Activated T-helper 17 cell treated with anti-CD3 and anti-CD28 coated beads, Interleukin-2, amount 50 U/mL, for 72 hours (primary cell): ENCODE results near the gene HS6ST1. TPM values are rescaled to one million over a fixed set of nuclear protein-coding genes. Genes with fewer than 3 reads are reported as not detected.

ENCODE experiments used
- ATAC-seq: fragments of 150-1000 bp; cut with Tn5 transposase; replicated peaks from 2 replicates; pipeline ENCODE4 v1.10.0; 2021; ENCODE audit warnings: mild to moderate bottlenecking, moderate library complexity
- H3K27ac Mint-ChIP-seq: one replicate; pipeline ENCODE4 v1.8.0; 2022; ENCODE audit warnings: mixed read lengths
- H3K27me3 Mint-ChIP-seq: one replicate; pipeline ENCODE4 v1.8.0; 2022; ENCODE audit warnings: mixed read lengths
- H3K36me3 Mint-ChIP-seq: one replicate; pipeline ENCODE4 v1.8.0; 2022; ENCODE audit warnings: low read depth, mild to moderate bottlenecking, mixed read lengths
- H3K4me1 Mint-ChIP-seq: one replicate; pipeline ENCODE4 v1.8.0; 2022; ENCODE audit warnings: mixed read lengths
- H3K4me3 Mint-ChIP-seq: one replicate; pipeline ENCODE4 v1.8.0; 2022; ENCODE audit warnings: mild to moderate bottlenecking, mixed read lengths
- H3K9me3 Mint-ChIP-seq: one replicate; pipeline ENCODE4 v1.8.0; 2022; ENCODE audit warnings: mixed read lengths
- total RNA-seq, 2 donors: library from RNA; stranded (reverse); gene quantifications; one replicate each; pipeline ENCODE4 v1.2.3, GENCODE V29; 2022

HS6ST1 gene
- total RNA-seq, 2 donors from 2014 or later, result 3.8 to 7.8 TPM

DNA sequence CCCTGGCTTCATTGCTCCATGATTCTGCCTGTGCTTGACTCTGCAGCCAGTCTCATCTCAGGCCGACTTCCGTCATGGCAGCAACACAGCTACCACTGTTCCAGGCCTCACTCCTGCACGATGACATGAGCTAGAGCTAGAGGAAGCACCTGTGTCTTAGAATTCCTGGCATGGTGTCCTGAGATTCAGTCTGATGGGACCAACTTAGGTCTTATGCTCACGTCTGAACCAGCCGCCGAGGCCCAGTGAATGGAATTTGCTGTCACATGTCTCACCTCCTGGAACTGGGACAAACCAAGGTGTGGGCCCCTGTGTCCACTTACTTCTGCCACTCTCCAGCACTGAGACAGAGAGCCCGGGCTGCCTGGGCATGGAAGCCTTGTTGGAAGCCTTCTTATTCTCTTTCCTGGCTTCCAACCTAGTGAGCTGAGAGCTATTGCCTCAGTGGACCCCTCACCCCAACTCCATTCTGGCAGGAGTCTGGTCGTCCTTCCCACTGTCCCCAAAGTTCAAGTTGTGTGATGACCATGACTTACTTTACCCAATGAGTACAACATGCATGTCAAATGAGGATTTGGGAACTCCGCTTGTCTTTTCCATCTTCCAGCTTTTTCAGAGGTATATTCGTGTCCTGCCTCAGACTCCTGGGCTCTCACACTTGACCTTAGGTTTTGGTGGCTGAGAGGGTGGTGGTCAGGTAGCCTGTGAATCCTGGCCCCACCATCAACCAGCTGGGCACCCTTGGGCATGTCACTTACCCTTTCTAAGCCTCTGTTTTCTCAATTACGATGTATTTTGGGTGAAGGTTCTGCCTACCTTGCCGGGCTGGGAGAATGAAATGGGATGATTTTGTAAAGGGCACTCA is 39.1 kb upstream of the HS6ST1 start:
- Mint-ChIP-seq H3K27ac (no peak overlapping the region), H3K4me1 (no peaks in the 10 kb centered on the region), H3K36me3 (no peaks in the 10 kb centered on the region), H3K9me3 (no peaks in the 10 kb centered on the region), H3K27me3 (peaks cover 3% of the 10 kb centered on the region), H3K4me3 (no peak overlapping the region)
- ATAC-seq, result no peak

DNA sequence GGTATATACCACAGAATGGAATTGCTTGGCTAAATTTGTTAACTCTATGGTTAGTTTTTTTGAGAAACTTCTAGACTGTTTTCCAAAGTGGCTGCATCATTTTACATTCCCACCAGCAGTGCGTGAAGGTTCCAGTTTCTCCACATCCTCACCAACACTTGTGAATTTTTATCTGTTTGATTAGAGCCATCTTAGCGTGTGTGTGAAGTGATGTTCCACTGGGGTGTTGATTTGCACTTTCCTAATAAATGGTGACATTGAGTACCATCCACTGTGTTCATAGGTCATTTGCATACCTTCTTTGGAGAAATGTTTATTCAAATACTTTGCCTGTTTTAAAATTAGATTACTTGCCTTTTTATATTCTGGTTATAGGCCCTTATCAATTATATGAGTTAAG is 37.5 kb upstream of the HS6ST1 start:
- H3K4me3 Mint-ChIP-seq, result no peak overlapping the region
- no peaks in the 10 kb centered on the region for H3K4me1 Mint-ChIP-seq
- peaks cover 7% of the 10 kb centered on the region for H3K9me3 Mint-ChIP-seq
- H3K27me3 Mint-ChIP-seq, result peaks cover 3% of the 10 kb centered on the region
- H3K27ac Mint-ChIP-seq, result no peak overlapping the region
- no peaks in the 10 kb centered on the region for H3K36me3 Mint-ChIP-seq
- no peak for ATAC-seq

DNA sequence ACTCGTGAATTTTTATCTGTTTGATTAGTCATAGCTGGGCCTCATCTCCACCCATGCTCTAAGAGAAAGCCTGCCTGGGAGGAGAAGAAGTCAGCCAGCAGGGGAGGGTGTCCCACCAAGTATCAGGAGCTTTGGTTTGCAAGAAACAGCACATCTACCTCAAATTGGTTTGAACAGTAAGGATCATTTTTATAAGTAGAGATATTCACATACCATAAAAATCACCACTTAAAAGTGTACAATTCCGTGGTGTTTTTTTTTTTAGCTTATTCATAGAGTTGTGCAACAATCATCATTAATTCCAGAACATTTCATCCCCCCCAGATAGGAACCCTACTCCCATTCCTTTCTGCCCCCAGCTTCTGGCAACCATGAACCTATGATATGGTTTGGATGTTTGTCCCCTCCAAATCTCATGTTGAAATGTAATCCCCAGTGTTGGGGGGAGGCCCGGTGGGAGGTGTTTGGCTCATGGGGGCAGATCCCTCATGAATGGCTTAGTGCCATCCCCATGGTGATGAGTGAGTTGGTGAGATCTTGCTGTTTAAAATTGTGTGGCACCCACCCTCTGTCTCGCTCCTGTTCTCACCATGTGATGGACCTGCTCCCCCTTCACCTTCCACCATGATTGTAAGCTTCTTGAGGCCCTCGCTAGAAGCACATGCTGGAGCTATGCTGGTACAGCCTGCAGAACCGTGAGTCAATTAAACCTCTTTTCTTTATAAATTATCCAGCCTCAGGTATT is 36.2 kb upstream of the HS6ST1 start:
- Mint-ChIP-seq H3K27ac (no peak overlapping the region), H3K4me1 (no peaks in the 10 kb centered on the region), H3K4me3 (no peak overlapping the region), H3K27me3 (peaks cover under 1% of the 10 kb centered on the region), H3K9me3 (peaks cover 7% of the 10 kb centered on the region), H3K36me3 (no peaks in the 10 kb centered on the region)
- ATAC-seq, result no peak

DNA sequence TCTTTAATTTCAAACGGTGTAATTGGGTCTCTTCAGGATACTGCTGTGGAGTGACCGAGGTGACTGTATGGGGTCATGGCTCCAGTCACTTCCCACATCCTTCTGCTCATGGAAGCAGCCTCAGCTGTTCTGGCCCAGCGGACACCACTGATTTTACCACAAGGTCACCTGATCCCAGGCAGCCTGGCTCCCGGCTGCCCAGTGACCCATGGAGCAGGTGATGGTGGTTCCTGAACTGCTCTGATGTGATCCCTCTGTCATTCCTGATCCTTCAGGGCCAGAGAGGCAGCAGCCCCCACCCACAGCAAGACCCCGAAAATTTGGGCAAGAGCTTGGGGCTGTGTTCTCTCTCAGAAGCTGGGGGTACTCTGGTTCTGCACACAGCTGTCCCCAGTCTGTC is 35.5 kb upstream of the HS6ST1 start:
- Mint-ChIP-seq H3K27ac (no peak overlapping the region), H3K27me3 (no peaks in the 10 kb centered on the region), H3K4me1 (no peaks in the 10 kb centered on the region), H3K4me3 (no peak overlapping the region), H3K36me3 (no peaks in the 10 kb centered on the region), H3K9me3 (peaks cover 7% of the 10 kb centered on the region)
- ATAC-seq, result no peak

DNA sequence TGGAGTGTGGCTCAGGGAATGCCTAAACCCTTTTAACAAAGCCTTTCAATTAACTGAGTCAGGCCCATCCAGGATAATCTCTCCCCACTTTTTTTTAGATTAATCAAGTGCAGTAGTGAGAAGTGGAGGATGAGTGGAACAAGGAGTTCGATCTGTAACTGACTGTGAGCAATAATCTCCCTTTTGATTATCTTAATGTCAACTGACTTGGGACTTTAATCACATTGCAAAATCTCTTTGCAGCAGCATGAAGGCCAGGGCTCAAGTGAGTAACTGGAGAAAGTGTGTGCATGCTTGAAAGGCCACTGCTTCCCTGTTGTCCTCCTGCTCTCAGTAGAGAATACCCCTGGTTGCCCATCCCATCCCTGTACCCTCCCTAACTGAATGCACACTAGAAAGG is 32.1 kb upstream of the HS6ST1 start:
- H3K4me1 Mint-ChIP-seq, result no peaks in the 10 kb centered on the region
- H3K27ac Mint-ChIP-seq, result no peak overlapping the region
- no peaks in the 10 kb centered on the region for H3K36me3 Mint-ChIP-seq
- H3K4me3 Mint-ChIP-seq, result no peak overlapping the region
- H3K9me3 Mint-ChIP-seq, result peaks cover 7% of the 10 kb centered on the region
- ATAC-seq, result no peak
- H3K27me3 Mint-ChIP-seq, result no peaks in the 10 kb centered on the region

DNA sequence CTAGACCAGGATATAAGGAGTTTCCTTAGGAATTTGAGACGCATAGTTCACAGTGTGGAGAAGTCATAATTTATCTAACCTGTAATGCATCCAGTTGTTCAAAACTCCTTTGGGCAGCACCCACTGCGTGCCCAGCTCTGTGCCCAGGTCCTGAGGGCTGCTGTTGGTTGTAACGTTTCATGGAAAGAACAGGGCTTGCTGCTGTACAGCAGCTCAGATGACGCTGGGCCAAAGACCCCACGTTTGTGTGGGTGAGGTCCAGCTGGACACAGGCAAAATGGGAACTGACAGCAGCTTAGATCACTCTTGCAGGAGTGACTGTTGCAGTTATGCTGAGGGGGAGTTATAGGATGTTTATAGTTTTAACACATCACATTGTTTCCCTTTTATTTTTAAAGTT is 30.0 kb upstream of the HS6ST1 start:
- H3K4me3 Mint-ChIP-seq, result no peak overlapping the region
- ATAC-seq, result no peak
- H3K4me1 Mint-ChIP-seq, result no peaks in the 10 kb centered on the region
- H3K9me3 Mint-ChIP-seq, result peaks cover 7% of the 10 kb centered on the region
- no peaks in the 10 kb centered on the region for H3K27me3 Mint-ChIP-seq
- H3K27ac Mint-ChIP-seq, result no peak overlapping the region
- H3K36me3 Mint-ChIP-seq, result no peaks in the 10 kb centered on the region

DNA sequence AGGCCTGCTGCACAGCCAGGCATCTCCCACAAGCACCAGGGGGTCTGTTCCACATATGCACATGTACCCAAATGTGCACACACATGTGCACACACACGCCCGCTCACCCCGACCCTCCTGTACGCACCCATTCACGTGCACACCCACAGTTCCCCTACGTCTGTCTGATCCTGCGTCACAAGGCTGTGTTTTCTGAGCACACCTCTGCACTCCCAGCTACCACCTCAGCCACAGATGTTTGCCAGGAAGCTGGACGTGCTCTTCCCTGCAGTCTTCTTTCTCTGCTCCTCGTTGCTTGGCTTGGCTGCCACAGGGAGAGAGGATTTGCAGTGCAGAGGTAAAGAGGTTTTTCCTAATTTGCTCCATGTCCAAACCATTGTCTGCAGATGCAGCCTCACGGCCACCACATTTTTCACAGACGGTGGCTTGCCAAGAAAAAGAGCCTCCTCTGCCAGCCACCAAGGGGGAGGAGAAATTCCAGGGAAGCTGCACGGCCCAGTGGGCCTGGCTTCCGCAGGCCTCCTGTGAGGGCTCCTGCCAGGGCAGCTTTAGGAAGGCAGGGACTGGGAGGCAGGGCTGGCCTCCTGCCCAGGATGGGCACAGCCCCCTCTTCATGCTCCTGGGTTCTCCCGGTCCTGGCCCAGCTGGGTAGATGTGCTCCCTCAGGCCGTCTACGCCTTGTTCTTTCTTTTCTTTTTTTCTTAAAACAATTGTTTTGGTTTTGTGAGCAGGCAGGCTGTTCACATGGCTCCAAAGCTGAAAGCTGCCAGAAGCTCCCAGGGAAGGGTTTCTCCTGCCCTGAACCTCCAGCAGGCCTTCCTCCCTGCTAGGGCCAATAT is 29.3 kb upstream of the HS6ST1 start:
- no peak overlapping the region for H3K27ac Mint-ChIP-seq
- H3K4me1 Mint-ChIP-seq, result no peaks in the 10 kb centered on the region
- peaks cover 7% of the 10 kb centered on the region for H3K9me3 Mint-ChIP-seq
- no peaks in the 10 kb centered on the region for H3K36me3 Mint-ChIP-seq
- no peak overlapping the region for H3K4me3 Mint-ChIP-seq
- no peaks in the 10 kb centered on the region for H3K27me3 Mint-ChIP-seq
- no peak for ATAC-seq

DNA sequence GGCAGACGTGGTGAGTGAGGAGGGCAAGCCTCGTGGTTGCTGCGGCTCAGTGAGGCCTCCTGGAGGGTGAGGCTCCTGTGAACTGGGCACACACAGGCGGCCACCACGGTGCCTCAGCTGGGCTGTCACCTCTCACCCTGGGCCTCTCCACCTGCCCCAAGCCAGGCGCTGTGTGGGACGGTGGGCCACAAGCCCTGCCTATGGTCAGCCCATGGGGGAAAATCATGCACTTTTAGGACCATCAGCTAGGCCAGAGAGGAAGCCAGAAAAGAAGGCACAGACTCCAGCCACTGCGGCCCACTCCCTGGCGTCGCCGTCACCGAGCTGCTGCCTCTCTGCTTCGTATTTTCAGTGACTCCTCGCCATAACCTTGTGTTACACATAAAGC is 28.5 kb upstream of the HS6ST1 start:
- peaks cover 7% of the 10 kb centered on the region for H3K9me3 Mint-ChIP-seq
- H3K4me3 Mint-ChIP-seq, result no peak overlapping the region
- no peaks in the 10 kb centered on the region for H3K4me1 Mint-ChIP-seq
- no peaks in the 10 kb centered on the region for H3K27me3 Mint-ChIP-seq
- ATAC-seq, result no peak
- H3K36me3 Mint-ChIP-seq, result no peaks in the 10 kb centered on the region
- no peak overlapping the region for H3K27ac Mint-ChIP-seq

DNA sequence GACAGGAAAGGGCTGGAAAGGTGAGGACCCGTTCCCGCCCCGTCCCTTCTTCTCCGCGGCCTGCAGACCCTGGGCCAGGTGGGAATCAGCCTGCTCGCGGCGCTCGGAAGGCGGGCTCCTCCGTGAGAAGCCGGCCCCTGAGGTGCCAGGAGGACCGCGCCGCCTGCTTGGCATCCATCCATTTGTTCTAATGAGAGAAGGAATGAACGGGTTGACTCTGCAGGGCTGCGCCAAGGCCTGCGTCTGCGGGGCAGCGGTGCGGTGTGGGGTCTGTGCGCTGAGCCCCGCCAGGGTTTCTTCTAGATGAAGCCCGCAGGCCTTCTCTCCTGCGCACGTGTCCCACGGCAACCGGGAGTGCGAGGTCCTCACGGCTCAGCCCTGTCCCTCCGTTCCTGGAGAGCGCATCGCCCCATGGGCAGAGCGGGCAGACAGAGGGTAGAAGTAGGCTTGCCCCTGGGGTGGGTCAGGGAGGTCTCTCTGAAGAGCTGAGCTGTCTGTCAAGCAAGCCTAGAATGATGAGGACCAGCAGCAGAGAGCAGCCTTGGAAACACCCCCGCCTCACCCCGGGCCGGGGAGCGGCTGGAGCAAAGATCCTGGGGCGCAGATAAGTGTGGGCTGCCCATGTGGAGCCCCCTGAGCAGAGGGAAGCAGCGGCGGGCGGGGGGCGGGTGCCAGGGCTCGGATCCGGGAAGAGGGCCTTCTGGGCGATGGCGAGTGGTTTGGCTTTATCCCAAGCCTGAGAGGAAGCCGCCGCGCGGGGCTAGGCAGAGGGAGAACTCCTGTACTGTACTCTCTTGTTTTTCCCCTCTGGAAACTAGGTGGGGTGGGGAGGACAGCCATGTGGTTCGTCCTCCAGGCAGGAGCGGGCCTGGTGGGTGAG is 27.9 kb upstream of the HS6ST1 start:
- Mint-ChIP-seq H3K27ac (no peak overlapping the region), H3K9me3 (peaks cover 2% of the 10 kb centered on the region), H3K4me3 (no peak overlapping the region), H3K27me3 (no peaks in the 10 kb centered on the region), H3K36me3 (no peaks in the 10 kb centered on the region), H3K4me1 (no peaks in the 10 kb centered on the region)
- no peak for ATAC-seq

DNA sequence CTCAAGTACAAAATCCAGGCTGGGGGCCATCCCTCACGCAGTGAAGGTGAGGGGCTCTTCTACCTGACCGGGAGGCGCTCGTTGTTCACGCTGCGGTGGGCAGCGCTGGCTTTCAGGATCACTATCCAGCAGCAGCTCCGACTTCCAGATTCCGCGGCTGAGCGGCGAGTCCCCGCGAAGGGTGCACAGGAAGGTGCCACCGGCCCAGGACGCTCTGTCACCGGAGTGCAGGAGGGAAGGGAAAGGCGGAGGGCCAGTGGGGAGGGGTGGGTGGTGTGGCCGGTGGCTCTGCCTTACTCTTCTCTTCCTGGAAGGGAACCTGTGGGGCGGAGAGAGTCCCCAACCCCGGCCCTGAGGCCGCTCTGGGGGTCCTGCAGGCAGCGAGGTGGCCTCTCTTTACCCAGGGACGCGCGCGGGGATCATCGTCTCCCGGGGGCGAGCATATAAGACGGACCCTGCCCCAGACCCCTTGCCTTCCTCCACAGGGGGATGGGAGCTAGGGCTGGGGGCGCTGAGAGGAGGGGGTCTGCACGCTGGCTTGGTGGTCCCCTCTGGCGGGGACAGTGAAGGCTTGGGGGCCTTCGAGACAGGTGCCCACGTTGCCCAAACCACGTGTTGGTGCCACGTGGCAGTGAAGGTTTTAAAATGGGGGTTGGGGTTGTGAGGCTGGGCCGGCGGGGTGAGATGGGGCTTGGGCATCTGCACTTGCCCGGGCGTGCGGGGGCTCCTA is 26.9 kb upstream of the HS6ST1 start:
- no peaks in the 10 kb centered on the region for H3K36me3 Mint-ChIP-seq
- H3K9me3 Mint-ChIP-seq, result no peaks in the 10 kb centered on the region
- H3K27me3 Mint-ChIP-seq, result no peaks in the 10 kb centered on the region
- no peak for ATAC-seq
- no peak overlapping the region for H3K27ac Mint-ChIP-seq
- H3K4me1 Mint-ChIP-seq, result no peaks in the 10 kb centered on the region
- no peak overlapping the region for H3K4me3 Mint-ChIP-seq

DNA sequence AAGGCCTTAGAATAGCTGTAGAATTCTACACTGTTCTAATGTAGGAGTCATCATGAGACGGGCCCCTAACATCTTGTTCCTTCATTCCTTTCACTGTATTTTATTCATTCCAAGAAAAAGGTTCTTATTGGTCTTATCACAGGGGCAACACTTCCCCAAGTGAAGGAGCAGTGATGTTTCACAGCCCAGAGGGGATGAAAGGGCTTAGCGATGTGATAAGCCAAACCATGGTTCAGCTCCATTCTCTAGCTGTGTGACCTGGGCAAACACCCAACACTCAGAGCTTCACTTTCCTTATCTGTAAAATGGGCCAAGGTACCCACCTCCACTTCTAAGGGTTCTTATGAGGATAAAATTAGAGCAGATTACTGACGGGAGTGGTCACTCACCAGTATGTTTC is 25.4 kb upstream of the HS6ST1 start:
- Mint-ChIP-seq H3K4me1 (no peaks in the 10 kb centered on the region), H3K36me3 (no peaks in the 10 kb centered on the region), H3K9me3 (peaks cover 4% of the 10 kb centered on the region), H3K27me3 (no peaks in the 10 kb centered on the region), H3K4me3 (no peak overlapping the region), H3K27ac (no peak overlapping the region)
- ATAC-seq, result no peak

DNA sequence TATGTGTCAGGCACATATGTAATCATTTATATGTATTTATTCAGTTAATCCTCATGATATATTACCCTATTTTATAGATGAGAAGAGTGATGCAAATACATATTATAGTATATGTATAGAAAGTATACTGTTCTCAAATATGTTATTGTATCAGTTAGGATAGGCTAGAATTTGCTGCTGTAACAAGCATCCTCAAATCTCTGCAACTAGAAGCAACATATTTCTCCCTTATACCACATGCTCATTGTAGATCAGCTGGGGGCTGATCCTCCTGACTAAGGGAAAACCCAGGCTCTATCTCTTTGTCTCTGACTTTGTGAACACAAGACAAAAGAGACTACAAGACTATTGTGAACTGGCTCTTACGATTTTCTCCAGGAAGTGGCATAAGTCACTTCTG is 24.8 kb upstream of the HS6ST1 start:
- Mint-ChIP-seq H3K4me3 (no peak overlapping the region), H3K9me3 (peaks cover 4% of the 10 kb centered on the region), H3K4me1 (no peaks in the 10 kb centered on the region), H3K27me3 (no peaks in the 10 kb centered on the region), H3K27ac (no peak overlapping the region), H3K36me3 (no peaks in the 10 kb centered on the region)
- ATAC-seq, result no peak

DNA sequence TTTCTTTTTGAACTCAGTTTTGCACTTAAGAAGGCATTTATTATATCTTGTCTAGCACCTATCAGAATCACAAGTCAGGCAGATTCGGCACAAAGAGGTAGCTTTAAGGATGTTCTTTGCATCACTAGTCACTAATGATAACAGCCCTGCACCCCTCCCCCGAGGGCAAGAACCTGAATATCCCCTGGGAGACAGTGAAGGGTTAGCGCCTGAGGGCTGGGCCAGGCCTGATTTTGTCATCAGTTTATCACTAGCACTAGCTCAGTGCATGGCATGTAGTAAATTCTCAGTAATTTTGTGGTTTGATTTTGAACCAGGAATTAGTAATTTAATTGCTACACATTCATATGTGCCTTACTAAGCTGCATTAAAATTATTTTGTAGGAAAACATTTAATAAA is 23.9 kb upstream of the HS6ST1 start:
- H3K9me3 Mint-ChIP-seq, result peaks cover 4% of the 10 kb centered on the region
- H3K36me3 Mint-ChIP-seq, result no peaks in the 10 kb centered on the region
- no peaks in the 10 kb centered on the region for H3K4me1 Mint-ChIP-seq
- H3K4me3 Mint-ChIP-seq, result no peak overlapping the region
- H3K27me3 Mint-ChIP-seq, result no peaks in the 10 kb centered on the region
- no peak overlapping the region for H3K27ac Mint-ChIP-seq
- no peak for ATAC-seq
